SK-N-SH (cell line): ENCODE results near the gene FCGBP. TPM values are rescaled to one million over a fixed set of nuclear protein-coding genes. Genes with fewer than 3 reads are reported as not detected.

ENCODE experiments used
- CTCF ChIA-PET: fragments of 300-600, 350-600 bp; formaldehyde crosslinking; extraction: SDS; loops from one replicate; lab custom pipeline; 2021; lab: Yijun Ruan, JAX
- POLR2A ChIA-PET: fragments of 350-600 bp; sonication (Branson Sonifier 250); formaldehyde crosslinking; extraction: SDS; loops from one replicate; lab custom pipeline; 2020; ENCODE audit warnings: antibody characterized with exemption, inconsistent platforms; lab: Yijun Ruan, JAX
- DNase-seq: peaks from one replicate; pipeline ENCODE4 v3.0.0; 2012
- H2AFZ ChIP-seq: fragments of 200-600 bp; sonication (generic); 2 replicates; pipeline ENCODE4 v1.8.1; 2016; ENCODE audit warnings: antibody characterized with exemption, mild to moderate bottlenecking, low read depth
- H3F3A ChIP-seq: fragments of 200-600 bp; sonication (generic); replicated peaks from 2 replicates; pipeline ENCODE3; 2016; ENCODE audit warnings: antibody characterized with exemption, mild to moderate bottlenecking; ENCODE audit not compliant: insufficient read depth
- H3K27ac ChIP-seq, 2 experiments: fragments of 200-500 bp in 1 of 2; fragments of 200-600 bp in 1 of 2; sonication (Bioruptor generic) in 1 of 2; sonication (generic), shearing (Covaris generic) in 1 of 2; 2 replicates each; pipeline versions ENCODE4 v1.5.1 to v1.6.1; 2014 to 2016; ENCODE audit warnings: low read depth in 2 of 2, inconsistent platforms in 1 of 2, low read length in 1 of 2, mild to moderate bottlenecking in 1 of 2, mixed read lengths in 1 of 2
- H3K27me3 ChIP-seq: fragments of 200-600 bp; sonication (generic), shearing (Covaris generic); 2 replicates; pipeline ENCODE4 v1.6.1; 2016; ENCODE audit warnings: mixed run types; ENCODE audit not compliant: insufficient read depth
- H3K36me3 ChIP-seq, 2 experiments: fragments of 200-500 bp in 1 of 2; fragments of 200-600 bp in 1 of 2; sonication (Bioruptor generic) in 1 of 2; sonication (generic) in 1 of 2; replicated peaks in 1 of 2; 2 replicates each; pipeline versions ENCODE3 to v1.5.1; 2014 to 2016; ENCODE audit warnings: low read length in 1 of 2, mild to moderate bottlenecking in 1 of 2; ENCODE audit not compliant: insufficient read depth in 2 of 2, control insufficient read depth in 1 of 2
- H3K4me1 ChIP-seq, 2 experiments: fragments of 200-500 bp in 1 of 2; fragments of 200-600 bp in 1 of 2; sonication (Bioruptor generic) in 1 of 2; sonication (generic), shearing (Covaris generic) in 1 of 2; 2 replicates each; pipeline versions ENCODE4 v1.5.1 to v1.6.1; 2014 to 2016; ENCODE audit warnings: low read depth in 1 of 2, low read length in 1 of 2, mixed run types in 1 of 2; ENCODE audit not compliant: insufficient read depth in 2 of 2, control insufficient read depth in 1 of 2
- H3K4me2 ChIP-seq: fragments of 200-600 bp; sonication (generic), shearing (Covaris generic); 2 replicates; pipeline ENCODE4 v1.6.1; 2017; ENCODE audit warnings: mixed run types
- H3K4me3 ChIP-seq, 2 experiments: fragments of 200-500 bp in 1 of 2; fragments of 200-600 bp in 1 of 2; sonication (Bioruptor generic) in 1 of 2; sonication (generic), shearing (Covaris generic) in 1 of 2; 2 replicates each; pipeline versions ENCODE4 v1.5.1 to v1.8.1; 2014 to 2016; ENCODE audit warnings: low read depth in 2 of 2, inconsistent platforms in 1 of 2, low read length in 1 of 2, mild to moderate bottlenecking in 1 of 2, mixed read lengths in 1 of 2, moderate library complexity in 1 of 2
- H3K79me2 ChIP-seq: fragments of 200-600 bp; sonication (generic); 2 replicates; pipeline ENCODE4 v1.8.1; 2017; ENCODE audit warnings: mild to moderate bottlenecking; ENCODE audit not compliant: insufficient read depth
- H3K9ac ChIP-seq: fragments of 200-600 bp; sonication (generic); 2 replicates; pipeline ENCODE4 v1.6.1; 2017; ENCODE audit warnings: mixed run types
- H3K9me2 ChIP-seq: fragments of 200-600 bp; sonication (generic); 2 replicates; pipeline ENCODE4 v1.6.1; 2017; ENCODE audit warnings: mixed run types
- H3K9me3 ChIP-seq: fragments of 200-600 bp; sonication (generic); 2 replicates; pipeline ENCODE4 v1.6.1; 2017; ENCODE audit warnings: mixed run types, mild to moderate bottlenecking, moderate library complexity
- H4K20me1 ChIP-seq: fragments of 200-600 bp; sonication (generic); 2 replicates; pipeline ENCODE4 v1.6.1; 2017; ENCODE audit warnings: mild to moderate bottlenecking, mixed run types; ENCODE audit not compliant: insufficient read depth
- CHD2 ChIP-seq: fragments of 150-350 bp; IDR thresholded peaks from 2 replicates; pipeline ENCODE4 v1.6.1; 2018; ENCODE audit warnings: low read length; ENCODE audit not compliant: partially characterized antibody
- EP300 ChIP-seq, 2 experiments: IDR thresholded peaks; 2 replicates each; pipeline versions ENCODE4 v1.4.0 to v1.6.1; 2012; ENCODE audit warnings: borderline replicate concordance in 1 of 2, low read depth in 1 of 2, low read length in 1 of 2
- EZH2phosphoT487 ChIP-seq: fragments of 200-600 bp; sonication (generic); IDR thresholded peaks from 2 replicates; pipeline ENCODE4 v1.6.1; 2017; ENCODE audit warnings: low read depth, mixed run types, mild to moderate bottlenecking, antibody characterized with exemption, moderate library complexity, borderline replicate concordance
- FOXJ3 ChIP-seq: sonication (generic); formaldehyde crosslinking; IDR thresholded peaks from 2 replicates; pipeline ENCODE4 v1.5.1; 2020; ENCODE audit warnings: mild to moderate bottlenecking, missing genetic modification reagents
- FOXM1 ChIP-seq: IDR thresholded peaks from 2 replicates; pipeline ENCODE4 v1.4.0; 2012; ENCODE audit warnings: low read depth, mild to moderate bottlenecking
- GATA2 ChIP-seq: sonication (generic); formaldehyde crosslinking; IDR thresholded peaks from 2 replicates; pipeline ENCODE4 v1.5.0; 2020; ENCODE audit warnings: mild to moderate bottlenecking, missing genetic modification reagents
- JUND ChIP-seq: IDR thresholded peaks from 2 replicates; pipeline ENCODE4 v1.4.0; 2012
- MEF2A ChIP-seq: IDR thresholded peaks from 2 replicates; pipeline ENCODE4 v1.4.0; 2012; ENCODE audit warnings: low read depth, borderline replicate concordance
- MXI1 ChIP-seq: IDR thresholded peaks from 2 replicates; pipeline ENCODE4 v1.6.1; 2012; ENCODE audit warnings: mild to moderate bottlenecking, low read depth, low read length, improper control_type of control experiment
- RAD21 ChIP-seq: IDR thresholded peaks from 2 replicates; pipeline ENCODE4 v1.6.1; 2012; ENCODE audit warnings: mild to moderate bottlenecking, low read length
- RCOR1 ChIP-seq: fragments of 150-350 bp; IDR thresholded peaks from 2 replicates; pipeline ENCODE4 v1.6.1; 2017; ENCODE audit warnings: antibody characterized with exemption, low read length
- SMC3 ChIP-seq: IDR thresholded peaks from 2 replicates; pipeline ENCODE4 v1.6.1; 2012; ENCODE audit warnings: low read depth, low read length, improper control_type of control experiment
- TAF1 ChIP-seq: IDR thresholded peaks from 2 replicates; pipeline ENCODE4 v1.6.1; 2012; ENCODE audit warnings: low read depth, mild to moderate bottlenecking, low read length, moderate library complexity, borderline replicate concordance
- TCF12 ChIP-seq: IDR thresholded peaks from 2 replicates; pipeline ENCODE4 v1.4.0; 2012
- TEAD4 ChIP-seq: IDR thresholded peaks from 2 replicates; pipeline ENCODE4 v1.4.0; 2012; ENCODE audit warnings: mild to moderate bottlenecking, borderline replicate concordance; ENCODE audit not compliant: insufficient read depth
- YY1 ChIP-seq: IDR thresholded peaks from 2 replicates; pipeline ENCODE4 v1.4.0; 2012; ENCODE audit warnings: low read depth, mild to moderate bottlenecking
- WGBS: methylation state at CpG from one replicate; pipeline ENCODE4 v1.1.6; 2017; ENCODE audit warnings: low lambda C conversion rate; 5-methylcytosine and 5-hydroxymethylcytosine counted together
- polyA plus RNA-seq, 3 experiments: library from polyadenylated mRNA; depleted of rRNA; stranded (reverse); fragments of >200 nt; gene quantifications; 2 replicates each; pipeline ENCODE4 v1.2.3, GENCODE V29; 2012
- TF ChIP-seq, protein P1 (sequence below): IDR thresholded peaks from 2 replicates; pipeline ENCODE4 v1.4.0; 2012; ENCODE audit warnings: low read depth
- TF ChIP-seq, protein P2 (sequence below): fragments of 150-350 bp; IDR thresholded peaks from 2 replicates; pipeline ENCODE4 v1.6.1; 2017; ENCODE audit warnings: antibody characterized with exemption, low read length, low read depth, borderline replicate concordance
- TF ChIP-seq, protein P3 (sequence below): fragments of 150-350 bp; IDR thresholded peaks from 2 replicates; pipeline ENCODE4 v1.6.1; 2016; ENCODE audit warnings: mild to moderate bottlenecking, low read depth, low read length
- TF ChIP-seq, protein P4 (sequence below): IDR thresholded peaks from 2 replicates; pipeline ENCODE4; 2012

Gene FCGBP
- polyA plus RNA-seq, 1 of the 3 experiments (the other 2 are of a cell fraction) = 0.07 TPM

- CTCF ChIA-PET = no interaction called here
- Histone ChIP-seq H3K9ac (no peak overlapping the region), H3K36me3 (no peaks in the 10 kb centered on the region), H3K9me3 (no peaks in the 10 kb centered on the region), H3K4me3 (no peak overlapping the region), H3F3A (no peaks in the 10 kb centered on the region), H2AFZ (no peak overlapping the region), H3K27ac (no peak overlapping the region), H3K9me2 (no peaks in the 10 kb centered on the region), H3K4me2 (no peak overlapping the region), H4K20me1 (no peaks in the 10 kb centered on the region), H3K4me1 (no peaks in the 10 kb centered on the region), H3K27me3 (no peaks in the 10 kb centered on the region), H3K79me2 (no peaks in the 10 kb centered on the region)
- no peak for TF ChIP-seq RAD21
- no peak for TF ChIP-seq EZH2phosphoT487
- no peak for TF ChIP-seq CHD2
- TF ChIP-seq, protein P1, sequence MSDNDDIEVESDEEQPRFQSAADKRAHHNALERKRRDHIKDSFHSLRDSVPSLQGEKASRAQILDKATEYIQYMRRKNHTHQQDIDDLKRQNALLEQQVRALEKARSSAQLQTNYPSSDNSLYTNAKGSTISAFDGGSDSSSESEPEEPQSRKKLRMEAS = no peak
- no peak for TF ChIP-seq MXI1
- TF ChIP-seq TCF12 = no peak
- POLR2A ChIA-PET = no interaction called here
- 69% methylated on average over 15 of the region's 17 CpGs for WGBS
- DNase-seq = no peak
Observed at GRCh38 chr19:39915848-39916215, 18.6 kb downstream of the FCGBP start.

DNA sequence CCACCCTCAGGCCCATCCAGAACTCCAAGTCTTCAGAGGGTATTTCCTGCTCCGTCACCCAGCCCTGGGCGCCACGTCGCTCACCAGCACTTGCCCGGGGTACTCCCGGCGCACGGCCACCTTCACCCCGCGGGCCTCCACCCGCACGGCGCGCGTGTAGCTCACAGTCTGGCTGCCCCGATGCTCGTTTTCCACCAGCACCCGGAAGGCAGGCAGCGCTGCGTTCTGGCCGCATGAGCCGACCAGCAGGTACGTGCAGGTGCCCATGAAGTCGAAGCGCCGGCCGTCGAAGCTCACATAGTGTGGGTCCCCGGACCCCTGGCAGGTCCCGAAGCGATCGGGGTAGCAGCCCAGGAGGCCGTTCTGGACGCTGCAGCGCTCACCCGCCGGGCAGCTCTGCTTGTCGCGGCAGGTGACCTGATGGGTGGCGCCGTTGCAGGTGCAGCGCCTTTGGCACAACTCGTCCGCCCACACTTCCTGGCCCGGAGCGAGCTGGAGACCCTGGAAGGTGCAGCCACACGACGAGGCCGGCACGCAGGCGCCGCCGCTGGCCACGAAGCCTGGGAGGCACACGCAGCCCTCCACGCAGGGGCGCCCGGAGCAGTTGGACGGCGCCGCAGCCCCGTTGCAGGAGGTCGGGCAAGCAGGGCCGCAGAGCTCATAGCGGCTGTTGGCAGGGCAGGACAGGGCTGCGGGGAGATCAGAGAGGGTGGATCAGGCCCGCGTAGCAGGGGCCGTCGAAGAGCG lies 19.2 kb downstream of the FCGBP start:
- CTCF ChIA-PET = no interaction called here
- 71% methylated on average over 24 of the region's 71 CpGs for WGBS

More for the DNA sequence above, 19.2 kb downstream of the FCGBP start:
- H3K4me1 ChIP-seq = no peaks in the 10 kb centered on the region
- TF ChIP-seq MEF2A (no peak), TCF12 (no peak), YY1 (no peak), TEAD4 (no peak), TAF1 (no peak), SMC3 (no peak), RCOR1 (no peak), EZH2phosphoT487 (no peak), FOXM1 (no peak), EP300 (IDR thresholded peaks at IDR 0.05; ENCODE audit: borderline replicate concordance in 1 of 2, low read depth in 1 of 2, low read length in 1 of 2) (no peak), JUND (no peak), GATA2 (CRISPR knock-in tag) (no peak), FOXJ3 (CRISPR knock-in tag) (no peak)
- TF ChIP-seq, protein P1 = no peak
- TF ChIP-seq, protein P2, sequence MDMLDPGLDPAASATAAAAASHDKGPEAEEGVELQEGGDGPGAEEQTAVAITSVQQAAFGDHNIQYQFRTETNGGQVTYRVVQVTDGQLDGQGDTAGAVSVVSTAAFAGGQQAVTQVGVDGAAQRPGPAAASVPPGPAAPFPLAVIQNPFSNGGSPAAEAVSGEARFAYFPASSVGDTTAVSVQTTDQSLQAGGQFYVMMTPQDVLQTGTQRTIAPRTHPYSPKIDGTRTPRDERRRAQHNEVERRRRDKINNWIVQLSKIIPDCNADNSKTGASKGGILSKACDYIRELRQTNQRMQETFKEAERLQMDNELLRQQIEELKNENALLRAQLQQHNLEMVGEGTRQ = no peak
- TF ChIP-seq, protein P3, sequence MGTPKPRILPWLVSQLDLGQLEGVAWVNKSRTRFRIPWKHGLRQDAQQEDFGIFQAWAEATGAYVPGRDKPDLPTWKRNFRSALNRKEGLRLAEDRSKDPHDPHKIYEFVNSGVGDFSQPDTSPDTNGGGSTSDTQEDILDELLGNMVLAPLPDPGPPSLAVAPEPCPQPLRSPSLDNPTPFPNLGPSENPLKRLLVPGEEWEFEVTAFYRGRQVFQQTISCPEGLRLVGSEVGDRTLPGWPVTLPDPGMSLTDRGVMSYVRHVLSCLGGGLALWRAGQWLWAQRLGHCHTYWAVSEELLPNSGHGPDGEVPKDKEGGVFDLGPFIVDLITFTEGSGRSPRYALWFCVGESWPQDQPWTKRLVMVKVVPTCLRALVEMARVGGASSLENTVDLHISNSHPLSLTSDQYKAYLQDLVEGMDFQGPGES = no peak
- TF ChIP-seq, protein P4, sequence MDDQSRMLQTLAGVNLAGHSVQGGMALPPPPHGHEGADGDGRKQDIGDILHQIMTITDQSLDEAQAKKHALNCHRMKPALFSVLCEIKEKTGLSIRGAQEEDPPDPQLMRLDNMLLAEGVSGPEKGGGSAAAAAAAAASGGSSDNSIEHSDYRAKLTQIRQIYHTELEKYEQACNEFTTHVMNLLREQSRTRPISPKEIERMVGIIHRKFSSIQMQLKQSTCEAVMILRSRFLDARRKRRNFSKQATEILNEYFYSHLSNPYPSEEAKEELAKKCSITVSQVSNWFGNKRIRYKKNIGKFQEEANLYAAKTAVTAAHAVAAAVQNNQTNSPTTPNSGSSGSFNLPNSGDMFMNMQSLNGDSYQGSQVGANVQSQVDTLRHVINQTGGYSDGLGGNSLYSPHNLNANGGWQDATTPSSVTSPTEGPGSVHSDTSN = no peak
- TF ChIP-seq, all 33 proteins: peak for 0
- no peaks in the 10 kb centered on the region for H4K20me1 ChIP-seq
- no peak overlapping the region for H3K27ac ChIP-seq
- H3F3A ChIP-seq = no peaks in the 10 kb centered on the region
- H3K9me3 ChIP-seq = no peaks in the 10 kb centered on the region
- H3K9me2 ChIP-seq = no peaks in the 10 kb centered on the region
- no peak overlapping the region for H2AFZ ChIP-seq
- POLR2A ChIA-PET = no interaction called here
- no peaks in the 10 kb centered on the region for H3K79me2 ChIP-seq
- H3K4me3 ChIP-seq = no peak overlapping the region
- H3K9ac ChIP-seq = no peak overlapping the region
- H3K4me2 ChIP-seq = no peak overlapping the region
- DNase-seq = no peak
- H3K36me3 ChIP-seq = no peaks in the 10 kb centered on the region
- no peaks in the 10 kb centered on the region for H3K27me3 ChIP-seq
